GM12892 (cell line): Measurements from ENCODE around the gene CSTF3.

Source experiments
- DNase-seq: peaks from one replicate; pipeline ENCODE4 v3.0.0; 2011; ENCODE audit not compliant: insufficient read length
- FAIRE-seq: peaks from 2 replicates; lab custom pipeline; 2011; peaks lifted over from hg19 to GRCh38; lab: Jason Lieb, UNC
- POLR2A ChIP-seq: IDR thresholded peaks from 2 replicates; pipeline ENCODE4 v1.6.1; 2011; ENCODE audit warnings: low read depth, low read length, control low read depth
- POLR2AphosphoS5 ChIP-seq: IDR thresholded peaks from 2 replicates; pipeline ENCODE4 v1.6.1; 2011; ENCODE audit warnings: low read depth, low read length, control low read depth
- TAF1 ChIP-seq: IDR thresholded peaks from 2 replicates; pipeline ENCODE4 v1.6.1; 2011; ENCODE audit warnings: low read depth, mild to moderate bottlenecking, control low read depth, low read length, borderline replicate concordance

CSTF3 gene

GRCh38 chr11:33044285-33044756 is 117.0 kb downstream of the CSTF3 start:
- FAIRE-seq (no peak), DNase-seq (no peak)
- TF ChIP-seq POLR2AphosphoS5 = no peak
- no peak for TF ChIP-seq TAF1
- no peak for TF ChIP-seq POLR2A

DNA sequence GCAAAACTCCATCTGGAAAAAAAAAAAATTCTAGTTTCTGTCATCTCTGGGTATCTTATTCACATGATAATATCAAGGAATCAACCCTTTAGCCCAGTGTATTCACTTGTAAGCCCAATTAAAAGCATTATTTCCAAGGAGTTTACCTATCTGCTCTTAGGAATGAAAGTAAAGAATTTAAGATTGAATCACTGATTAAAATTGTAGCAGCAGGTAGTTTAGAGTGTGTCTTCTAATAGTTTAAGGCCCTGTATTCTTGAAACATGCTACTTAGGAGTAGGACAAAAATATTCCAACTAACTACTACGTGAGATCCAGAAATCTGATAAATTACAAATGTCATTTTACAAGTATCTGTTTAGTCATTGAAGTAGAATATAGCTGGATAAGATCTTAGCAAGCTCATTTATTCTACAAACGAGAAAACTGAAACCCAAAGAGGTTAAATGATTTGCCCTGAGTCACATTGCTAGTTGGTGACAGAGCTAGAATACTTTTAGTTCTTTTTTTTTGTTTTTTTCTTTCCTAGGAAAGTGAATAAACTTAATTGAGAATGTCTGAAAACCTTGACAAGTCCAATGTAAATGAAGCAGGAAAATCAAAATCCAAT is 118.0 kb downstream of the CSTF3 start:
- FAIRE-seq = no peak
- no peak for DNase-seq
- TF ChIP-seq POLR2AphosphoS5 (no peak), TAF1 (no peak), POLR2A (no peak)

DNA sequence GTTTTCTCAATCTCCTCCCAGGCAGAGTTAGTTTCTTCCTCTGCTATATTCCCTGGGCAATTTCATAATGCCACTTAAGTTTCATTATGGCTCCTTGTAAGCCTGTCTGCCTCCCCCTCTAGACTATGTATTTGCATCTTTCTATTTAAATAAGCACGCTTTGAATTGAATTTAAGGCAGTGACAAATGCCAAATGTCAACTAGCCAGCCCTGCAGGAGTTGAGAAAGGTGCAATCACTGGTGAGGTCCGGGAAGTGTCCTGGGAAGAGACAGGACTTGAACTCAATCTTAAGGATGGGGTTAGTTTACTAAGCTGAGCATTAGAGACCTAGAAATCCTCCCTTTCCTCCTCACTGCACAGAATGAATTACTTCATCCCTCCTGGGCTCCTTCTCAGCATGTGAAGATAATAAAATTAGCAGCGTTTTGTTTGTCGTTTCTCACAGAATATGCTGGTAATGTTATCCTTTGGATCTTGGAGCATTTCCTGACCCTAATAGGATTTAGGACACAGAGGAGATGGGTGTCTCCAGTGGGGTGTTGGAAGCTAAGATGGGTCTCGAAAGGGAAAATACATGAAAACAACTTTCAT is 120.3 kb downstream of the CSTF3 start:
- TF ChIP-seq POLR2A = no peak
- TF ChIP-seq POLR2AphosphoS5 = no peak
- TF ChIP-seq TAF1 = no peak
- FAIRE-seq (peak; percentile 92), DNase-seq (no peak)

- peak; percentile 31 for DNase-seq
- FAIRE-seq = no peak
- TF ChIP-seq POLR2AphosphoS5 (no peak), POLR2A (no peak), TAF1 (no peak)
Measured at GRCh38 chr11:33040033-33040861, 121.0 kb downstream of the CSTF3 start.

DNA sequence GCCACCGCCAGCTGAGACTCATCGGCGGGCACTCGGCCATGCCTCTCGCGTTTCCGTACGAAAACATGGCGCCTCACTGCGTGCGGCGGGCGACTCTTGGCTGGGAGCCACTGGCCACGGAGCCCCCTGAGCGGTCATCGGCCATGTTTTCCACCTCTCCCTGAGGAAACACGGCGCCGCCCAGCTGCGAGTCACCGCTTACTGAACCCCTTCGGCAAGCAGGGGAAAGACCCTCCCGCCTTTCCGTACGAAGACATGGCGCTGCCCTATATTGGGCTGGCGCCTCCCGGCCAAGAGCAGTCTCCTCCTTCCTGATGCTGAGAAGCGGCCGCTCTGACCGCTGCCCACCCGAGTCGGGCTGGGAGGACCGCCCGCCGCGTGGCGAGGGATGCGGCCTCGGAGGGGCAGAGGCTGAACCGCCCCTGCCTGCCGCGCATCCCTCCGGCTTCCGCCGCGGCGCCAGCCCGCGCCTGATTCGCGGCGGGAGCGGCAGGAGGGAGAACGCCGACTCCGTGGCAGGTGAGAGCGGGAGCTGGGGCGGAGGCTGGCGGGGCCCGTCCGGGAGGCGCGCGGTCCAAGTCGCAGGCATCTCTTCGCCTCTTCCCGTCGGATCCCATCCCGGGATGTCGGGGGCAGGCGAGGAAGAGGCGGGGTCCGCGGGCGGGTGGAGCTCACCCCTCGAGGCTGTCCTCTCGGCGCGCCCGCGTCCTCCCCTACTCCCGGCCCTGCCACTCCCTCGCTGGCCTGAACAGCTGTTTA is 121.8 kb downstream of the CSTF3 start, which contains the start of gene TCP11L1:
TCP11L1 (plus strand) TSS at position 299 of the 759 bp plus-strand sequence. CDS start 4,202 bp downstream, outside the sequence.
- DNase-seq = peak; percentile 75
- FAIRE-seq = peak; percentile 97
- no peak for TF ChIP-seq POLR2AphosphoS5
- peak; percentile 59; the same call in 1 of the 2 replicates for TF ChIP-seq POLR2A
- TF ChIP-seq TAF1 = 0 out of 2 replicates have a peak, but pooled peaks have one; percentile 26

DNA sequence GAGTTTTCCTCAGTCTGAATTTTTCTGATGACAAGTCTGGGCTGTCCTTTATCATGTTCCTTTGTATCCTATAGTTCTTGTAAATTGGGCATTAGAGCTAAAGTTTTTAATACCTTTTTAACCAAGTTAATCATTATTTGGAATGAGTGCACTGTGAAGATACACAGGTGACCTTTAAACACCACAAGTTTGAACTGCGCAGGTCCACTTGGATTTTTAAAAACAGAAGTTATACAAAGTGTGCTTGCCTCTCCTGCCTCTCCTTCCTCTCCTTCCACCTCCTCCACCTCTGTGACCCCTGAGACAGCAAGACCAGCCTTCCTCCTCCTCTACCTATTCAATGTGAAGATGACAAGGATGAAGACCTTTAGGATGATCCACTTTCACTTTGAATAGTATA is 126.3 kb downstream of the CSTF3 start:
- no peak for DNase-seq
- no peak for FAIRE-seq
- TF ChIP-seq POLR2A (no peak), POLR2AphosphoS5 (no peak), TAF1 (no peak)
